ENCODE data around the gene C6orf62. TPM values are rescaled to one million over a fixed set of nuclear protein-coding genes. Genes with fewer than 3 reads are reported as not detected.

C6orf62 gene
- total RNA-seq, 1 experiment from 2014 or later: 128 TPM

DNA sequence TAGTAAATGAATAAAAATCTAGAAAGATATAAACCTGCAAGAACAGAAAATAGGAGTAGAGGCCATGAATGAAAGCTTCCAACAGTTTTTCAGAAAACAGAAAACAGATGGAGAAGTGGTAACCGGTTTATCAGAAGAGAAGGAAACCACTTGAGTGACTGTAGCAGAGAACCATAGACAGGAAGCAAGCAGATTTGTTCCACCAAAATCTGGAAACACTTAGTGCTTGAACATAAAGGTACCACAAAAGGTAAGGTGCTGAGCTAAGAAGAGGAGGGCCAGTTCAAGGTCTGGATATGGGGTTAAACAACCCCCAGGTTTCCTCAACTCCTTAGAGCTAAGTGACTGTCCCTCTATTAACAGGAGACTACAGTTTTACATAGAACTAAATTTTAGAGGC, 63.7 kb downstream of the C6orf62 start:
- Histone ChIP-seq H3K9me2 (ENCODE audit: insufficient read depth) (no peaks in the 10 kb centered on the region), H4K20me1 (ENCODE audit: insufficient read depth) (no peaks in the 10 kb centered on the region), H2AFZ (no peak overlapping the region), H3K4me3 (no peak overlapping the region), H3K79me2 (ENCODE audit: low read depth) (peaks cover 46% of the 10 kb centered on the region), H3K27me3 (ENCODE audit: insufficient read depth, low read depth) (no peaks in the 10 kb centered on the region), H3K9me3 (ENCODE audit: insufficient read depth, low read depth) (no peaks in the 10 kb centered on the region; the same call in 1 of the 2 replicates), H3K27ac (peak overlapping the region; percentile 28; the same call in 1 of the 2 replicates), H3K4me2 (no peak overlapping the region), H3K36me3 (ENCODE audit: low read depth) (peaks cover 73% of the 10 kb centered on the region), H3K4me1 (replicated peaks; ENCODE audit: insufficient read depth) (peaks cover 44% of the 10 kb centered on the region), H3F3A (ENCODE audit: insufficient read depth, low read depth) (peaks cover 29% of the 10 kb centered on the region)
- ChIA-PET POLR2A (ENCODE audit: unreplicated experiment) (no interaction called here), CTCF (no interaction called here)
- DNase-seq: no peak
- BruUV-seq (replicated peaks): no TSS peak
- intact Hi-C loops (cut with micrococcal nuclease; ENCODE audit: unreplicated experiment): loop anchor here (5.0 kb wide), 1 partner anchor 517 kb away; no protein-coding TSS in a partner anchor
- TF ChIP-seq, protein P1, sequence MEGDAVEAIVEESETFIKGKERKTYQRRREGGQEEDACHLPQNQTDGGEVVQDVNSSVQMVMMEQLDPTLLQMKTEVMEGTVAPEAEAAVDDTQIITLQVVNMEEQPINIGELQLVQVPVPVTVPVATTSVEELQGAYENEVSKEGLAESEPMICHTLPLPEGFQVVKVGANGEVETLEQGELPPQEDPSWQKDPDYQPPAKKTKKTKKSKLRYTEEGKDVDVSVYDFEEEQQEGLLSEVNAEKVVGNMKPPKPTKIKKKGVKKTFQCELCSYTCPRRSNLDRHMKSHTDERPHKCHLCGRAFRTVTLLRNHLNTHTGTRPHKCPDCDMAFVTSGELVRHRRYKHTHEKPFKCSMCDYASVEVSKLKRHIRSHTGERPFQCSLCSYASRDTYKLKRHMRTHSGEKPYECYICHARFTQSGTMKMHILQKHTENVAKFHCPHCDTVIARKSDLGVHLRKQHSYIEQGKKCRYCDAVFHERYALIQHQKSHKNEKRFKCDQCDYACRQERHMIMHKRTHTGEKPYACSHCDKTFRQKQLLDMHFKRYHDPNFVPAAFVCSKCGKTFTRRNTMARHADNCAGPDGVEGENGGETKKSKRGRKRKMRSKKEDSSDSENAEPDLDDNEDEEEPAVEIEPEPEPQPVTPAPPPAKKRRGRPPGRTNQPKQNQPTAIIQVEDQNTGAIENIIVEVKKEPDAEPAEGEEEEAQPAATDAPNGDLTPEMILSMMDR (conservative IDR thresholded peaks at IDR 0.05): no peak
- TF ChIP-seq EZH2 (IDR thresholded peaks at IDR 0.05; ENCODE audit: low read depth): no peak

Other genes starting within 250 kb of the C6orf62 start
- gene GPLD1, start 229.6 kb downstream of the C6orf62 start, total RNA-seq (2021): 1.7 and 2.0 TPM in 2 replicates
- 19.1 and 21.2 TPM in 2 replicates for gene ALDH5A1, start 224.2 kb downstream of the C6orf62 start, total RNA-seq (2021)
- gene KIAA0319, start 73.0 kb downstream of the C6orf62 start, total RNA-seq (2021): 14.4 and 15.3 TPM in 2 replicates
- gene TDP2, start 52.3 kb downstream of the C6orf62 start, total RNA-seq (2021): 83.0 and 95.8 TPM in 2 replicates
- gene ACOT13, start 52.1 kb downstream of the C6orf62 start, total RNA-seq (2021): 70.9 and 79.2 TPM in 2 replicates
- gene GMNN, start 55.8 kb upstream of the C6orf62 start, total RNA-seq (2021): 53.1 and 54.8 TPM in 2 replicates
- gene ARMH2, start 79.8 kb upstream of the C6orf62 start, total RNA-seq (2021): not detected in 2 replicates
- gene RIPOR2, start 216.8 kb upstream of the C6orf62 start, total RNA-seq (2021): 0.63 and 0.94 TPM in 2 replicates

All from PC-9 (cell line).